Fibroblast of lung (primary cell): ENCODE data around the gene NAT16. TPM values are rescaled to one million over a fixed set of nuclear protein-coding genes. Genes with fewer than 3 reads are reported as not detected.

Source experiments
- DNase-seq, 2 donors: peaks; one replicate each; pipeline versions ENCODE4 v3.0.0 to v3.0.0-alpha.2; 2010; ENCODE audit warnings: low read depth in 2 of 2
- H2AFZ ChIP-seq: 2 replicates; pipeline ENCODE4 v1.5.1; 2012; ENCODE audit warnings: low read length, control low read depth, inconsistent platforms
- H3K27ac ChIP-seq: 2 replicates; pipeline ENCODE4 v1.5.1; 2011; ENCODE audit warnings: low read length, control low read depth; ENCODE audit not compliant: insufficient read depth
- H3K27me3 ChIP-seq: 2 replicates; pipeline ENCODE4 v1.5.1; 2011; ENCODE audit warnings: mild to moderate bottlenecking, low read length; ENCODE audit not compliant: control insufficient read depth, insufficient read depth
- H3K36me3 ChIP-seq: 2 replicates; pipeline ENCODE4 v1.5.1; 2011; ENCODE audit warnings: low read length; ENCODE audit not compliant: control insufficient read depth, insufficient read depth
- H3K4me1 ChIP-seq: 2 replicates; pipeline ENCODE4 v1.5.1; 2011; ENCODE audit warnings: low read length; ENCODE audit not compliant: control insufficient read depth, insufficient read depth; ENCODE audit errors: extremely low read depth
- H3K4me2 ChIP-seq: 2 replicates; pipeline ENCODE4 v1.5.1; 2011; ENCODE audit warnings: low read length, control low read depth; ENCODE audit not compliant: insufficient read depth; ENCODE audit errors: extremely low read depth
- H3K4me3 ChIP-seq, 4 experiments: fragments of 200-600 bp in 1 of 4; sonication (generic) in 1 of 4; replicated peaks in 1 of 4; 2 replicates each; pipeline ENCODE4 v1.5.1; 2011 to 2016; ENCODE audit warnings: low read length in 4 of 4, low read depth in 3 of 4, mild to moderate bottlenecking in 3 of 4, control low read depth in 2 of 4, inconsistent platforms in 1 of 4, mixed read lengths in 1 of 4; ENCODE audit not compliant: insufficient read depth in 1 of 4; ENCODE audit errors: control extremely low read depth in 1 of 4
- H3K79me2 ChIP-seq: 2 replicates; pipeline ENCODE4 v1.5.1; 2012; ENCODE audit warnings: mild to moderate bottlenecking, low read length, inconsistent platforms; ENCODE audit not compliant: control insufficient read depth, insufficient read depth
- H3K9ac ChIP-seq: 2 replicates; pipeline ENCODE4 v1.5.1; 2011; ENCODE audit warnings: mild to moderate bottlenecking, low read length, control low read depth; ENCODE audit not compliant: insufficient read depth
- H3K9me3 ChIP-seq: 2 replicates; pipeline ENCODE4 v1.5.1; 2012; ENCODE audit warnings: low read depth, low read length; ENCODE audit not compliant: control insufficient read depth, insufficient read depth
- H4K20me1 ChIP-seq: 2 replicates; pipeline ENCODE4 v1.5.1; 2011; ENCODE audit warnings: low read length; ENCODE audit not compliant: control insufficient read depth, insufficient read depth; ENCODE audit errors: extremely low read depth
- CTCF ChIP-seq, 2 donors: IDR thresholded peaks in 1 of 2; conservative IDR thresholded peaks in 1 of 2; 1 replicate in 1 of 2; 2 replicates in 1 of 2; pipeline ENCODE4 v1.5.1; 2011 to 2012; ENCODE audit warnings: low read length in 2 of 2, control low read depth in 1 of 2, inconsistent platforms in 1 of 2, low read depth in 1 of 2, mild to moderate bottlenecking in 1 of 2
- EZH2 ChIP-seq: IDR thresholded peaks from 2 replicates; pipeline ENCODE4 v1.5.1; 2012; ENCODE audit warnings: low read length, control low read depth, mild to moderate bottlenecking; ENCODE audit errors: missing control alignments
- polyA plus RNA-seq, 2 donors: library from polyadenylated mRNA; depleted of rRNA in 1 of 2; stranded (reverse) in 1 of 2; unstranded in 1 of 2; fragments of >200 nt; gene quantifications; 2 replicates each; pipeline ENCODE4 v1.2.1, GENCODE V29; 2011 to 2012; ENCODE audit warnings: missing spikeins in 1 of 2
- total RNA-seq: library from RNA; depleted of rRNA; stranded (reverse); fragments of >200 nt; gene quantifications from 2 replicates; pipeline ENCODE4 v1.2.1, GENCODE V29; 2014

The NAT16 gene
- total and polyA plus RNA-seq, 2 donors (not counting 1 experiment from before 2014, with no cell fraction given), result not detected

- Histone ChIP-seq H3K27ac (no peak overlapping the region), H3K9ac (no peak overlapping the region), H3K9me3 (no peaks in the 10 kb centered on the region), H3K4me2 (no peak overlapping the region), H2AFZ (no peak overlapping the region), H4K20me1 (no peaks in the 10 kb centered on the region), H3K36me3 (peaks cover 29% of the 10 kb centered on the region), H3K4me3 (no peak overlapping the region), H3K27me3 (no peaks in the 10 kb centered on the region), H3K4me1 (peaks cover 10% of the 10 kb centered on the region), H3K79me2 (peaks cover 11% of the 10 kb centered on the region)
- no peak for DNase-seq
- no peak for TF ChIP-seq CTCF (conservative IDR thresholded peaks at IDR 0.05 in 1 of 2, IDR thresholded peaks at IDR 0.05 in 1 of 2; ENCODE audit: low read depth in 1 of 2, low read length in 2 of 2)
- TF ChIP-seq EZH2, result no peak
Observed at GRCh38 chr7:101211501-101211900, 31.4 kb upstream of the NAT16 start.

DNA sequence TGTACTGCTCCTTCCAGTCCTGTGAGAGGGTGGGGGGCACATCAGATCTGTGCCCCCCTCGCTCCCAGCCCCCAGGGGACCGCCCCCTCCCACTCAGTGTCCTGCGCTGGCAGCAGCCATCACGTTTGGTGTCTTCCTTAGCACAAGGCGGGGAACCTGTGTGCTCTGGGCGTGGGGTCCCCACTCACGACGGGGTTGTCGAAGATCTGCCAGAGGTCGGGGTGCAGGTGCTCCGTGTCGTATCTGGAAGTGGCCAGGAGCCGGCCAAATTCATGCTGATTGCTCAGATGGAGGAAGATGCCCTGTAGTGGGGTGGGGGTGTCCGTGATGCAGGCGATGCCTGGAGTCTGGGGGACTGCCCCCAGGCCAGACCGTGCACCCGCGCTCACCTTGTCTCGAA, 30.1 kb upstream of the NAT16 start:
- H4K20me1 ChIP-seq, result no peaks in the 10 kb centered on the region
- no peaks in the 10 kb centered on the region for H3K27me3 ChIP-seq
- TF ChIP-seq EZH2 (no peak), CTCF (conservative IDR thresholded peaks at IDR 0.05 in 1 of 2, IDR thresholded peaks at IDR 0.05 in 1 of 2; ENCODE audit: low read depth in 1 of 2, low read length in 2 of 2) (no peak)
- H3K36me3 ChIP-seq, result peaks cover 24% of the 10 kb centered on the region
- no peak overlapping the region for H3K4me3 ChIP-seq
- H3K9ac ChIP-seq, result no peak overlapping the region
- H3K27ac ChIP-seq, result no peak overlapping the region
- H3K79me2 ChIP-seq, result no peaks in the 10 kb centered on the region
- no peaks in the 10 kb centered on the region for H3K9me3 ChIP-seq
- no peak overlapping the region for H2AFZ ChIP-seq
- DNase-seq, result no peak
- H3K4me1 ChIP-seq, result peaks cover 3% of the 10 kb centered on the region
- H3K4me2 ChIP-seq, result no peak overlapping the region

- no peaks in the 10 kb centered on the region for H3K79me2 ChIP-seq
- H3K9me3 ChIP-seq, result no peaks in the 10 kb centered on the region
- peaks cover 21% of the 10 kb centered on the region for H3K36me3 ChIP-seq
- no peak for DNase-seq
- H3K4me2 ChIP-seq, result no peak overlapping the region
- no peak for TF ChIP-seq CTCF (conservative IDR thresholded peaks at IDR 0.05 in 1 of 2, IDR thresholded peaks at IDR 0.05 in 1 of 2; ENCODE audit: low read depth in 1 of 2, low read length in 2 of 2)
- no peak for TF ChIP-seq EZH2
- H3K27ac ChIP-seq, result no peak overlapping the region
- H3K9ac ChIP-seq, result no peak overlapping the region
- no peaks in the 10 kb centered on the region for H4K20me1 ChIP-seq
- no peak overlapping the region for H2AFZ ChIP-seq
- no peaks in the 10 kb centered on the region for H3K4me1 ChIP-seq
- H3K27me3 ChIP-seq, result no peaks in the 10 kb centered on the region
- H3K4me3 ChIP-seq, result no peak overlapping the region
Observed at GRCh38 chr7:101208794-101209193, 28.7 kb upstream of the NAT16 start.
